ENCODE measurements around the gene PLXDC2.

Gene PLXDC2

GRCh38 chr10:20289070-20289828 lies 473.0 kb downstream of the PLXDC2 start:
- DNase-seq (ENCODE audit: low read depth, low spot score): no peak
- H3K27ac ChIP-seq: no peak overlapping the region

DNA sequence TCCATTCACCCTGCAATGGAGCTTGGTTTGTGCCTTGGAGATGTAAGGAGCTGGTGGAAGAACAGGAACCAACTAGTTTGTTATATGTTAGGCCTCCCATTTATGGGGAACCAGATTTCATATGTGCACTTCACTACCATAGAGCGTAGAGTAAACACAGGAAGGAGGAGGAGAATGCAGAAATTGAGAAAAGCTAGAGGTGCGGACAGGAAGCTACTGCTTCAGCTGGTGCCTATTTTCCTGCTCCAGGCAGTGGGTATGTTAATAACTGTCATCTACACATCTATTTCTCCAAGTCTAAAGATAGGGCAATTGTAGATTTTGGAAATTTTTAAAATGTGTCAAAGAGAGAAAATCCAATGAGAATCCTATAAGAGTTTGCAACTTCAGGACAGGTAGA lies 482.2 kb downstream of the PLXDC2 start:
- DNase-seq (ENCODE audit: low read depth, low spot score): no peak
- no peak overlapping the region for H3K27ac ChIP-seq

DNA sequence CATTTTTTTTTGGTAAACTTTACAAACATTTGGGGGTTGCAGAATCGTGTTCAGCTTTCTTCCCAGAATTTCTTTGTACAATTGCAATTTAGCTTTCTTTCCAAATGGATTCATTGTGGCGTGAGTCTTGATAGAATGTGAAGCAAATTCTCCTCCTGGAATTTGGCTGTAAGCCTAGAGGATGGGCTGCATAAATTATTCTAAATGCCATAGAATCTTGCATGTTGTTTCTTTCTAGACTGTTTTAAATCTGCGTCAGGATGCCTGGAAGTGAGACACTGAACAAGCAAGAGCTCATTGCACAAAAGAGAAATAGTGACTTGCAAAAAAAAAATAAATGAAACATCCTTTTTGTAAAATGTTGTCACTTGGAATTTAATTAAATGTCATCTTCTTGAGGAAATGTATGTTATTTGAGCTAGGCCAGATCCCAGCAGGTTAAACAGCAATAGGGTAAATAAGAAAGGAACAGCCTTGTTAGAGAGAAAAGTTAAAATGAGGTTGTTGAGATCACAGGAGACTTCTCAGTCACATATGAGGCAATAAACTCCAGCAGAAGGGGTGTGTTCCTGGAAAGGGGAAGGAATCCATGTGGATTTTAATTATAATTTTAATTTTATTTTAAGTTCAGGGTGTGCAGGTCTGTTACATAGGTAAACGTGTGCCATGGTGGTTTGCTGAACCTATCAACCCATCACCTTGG lies 483.0 kb downstream of the PLXDC2 start:
- no peak overlapping the region for H3K27ac ChIP-seq
- no peak for DNase-seq (ENCODE audit: low read depth, low spot score)

- no peak for DNase-seq (ENCODE audit: low read depth, low spot score)
- no peak overlapping the region for H3K27ac ChIP-seq
These were observed 484.5 kb downstream of the PLXDC2 start for GRCh38 chr10:20300735-20301134.

DNA sequence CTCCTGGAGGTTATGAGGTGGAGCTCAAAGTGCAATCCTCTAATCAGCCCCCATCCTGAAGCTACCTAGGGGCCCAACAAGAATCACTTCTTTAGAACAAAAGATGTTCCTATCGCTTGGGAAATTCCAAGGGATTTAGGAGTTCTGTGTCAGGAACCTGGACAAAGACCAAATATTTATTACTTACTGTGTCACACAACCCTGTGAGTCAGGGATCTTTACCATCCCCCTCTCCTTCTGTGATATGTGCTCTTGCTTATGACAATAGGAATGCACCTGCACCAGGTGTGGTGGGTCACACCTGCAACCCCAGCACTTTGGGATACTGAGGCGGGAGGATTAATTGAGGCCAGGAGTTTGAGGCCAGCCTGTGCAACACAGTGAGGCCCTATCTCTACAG lies 485.8 kb downstream of the PLXDC2 start:
- H3K27ac ChIP-seq: no peak overlapping the region
- no peak for DNase-seq (ENCODE audit: low read depth, low spot score)

DNA sequence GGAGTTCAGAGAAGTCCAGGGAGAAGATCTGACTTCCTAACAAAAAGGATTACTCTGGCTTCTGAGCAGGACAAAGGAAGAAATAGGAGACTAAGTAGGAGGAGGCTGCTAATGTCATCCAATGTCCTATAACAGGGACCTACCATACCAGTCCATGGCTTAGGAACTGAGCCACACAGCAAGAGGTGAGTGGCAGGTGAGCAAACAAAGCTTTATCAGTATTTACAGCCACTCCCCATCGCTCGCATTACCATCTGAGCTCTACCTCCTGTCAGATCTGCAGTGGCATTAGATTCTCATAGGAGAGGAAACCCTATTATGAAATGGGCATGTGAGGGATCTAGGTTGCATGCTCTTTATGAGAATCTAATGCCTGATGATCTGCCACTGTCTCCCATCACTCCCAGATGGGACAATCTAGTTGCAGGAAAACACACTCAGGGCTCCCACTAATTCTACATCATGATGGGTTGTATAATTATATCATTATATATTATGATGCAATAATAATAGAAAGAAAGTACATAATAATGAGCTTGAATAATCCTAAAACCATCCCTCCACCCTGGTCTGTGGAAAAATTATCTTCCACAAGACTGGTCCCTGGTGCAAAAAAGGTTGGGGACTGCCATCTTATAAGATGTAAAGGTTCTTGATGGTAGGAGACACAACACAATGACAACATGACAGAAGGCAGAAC lies 487.4 kb downstream of the PLXDC2 start:
- DNase-seq (ENCODE audit: low read depth, low spot score): no peak

GRCh38 chr10:20313665-20314064 lies 497.4 kb downstream of the PLXDC2 start:
- H3K27ac ChIP-seq: no peak overlapping the region
- DNase-seq (ENCODE audit: low read depth, low spot score): no peak

More for the DNA sequence above, 487.4 kb downstream of the PLXDC2 start:
- no peak overlapping the region for H3K27ac ChIP-seq

DNA sequence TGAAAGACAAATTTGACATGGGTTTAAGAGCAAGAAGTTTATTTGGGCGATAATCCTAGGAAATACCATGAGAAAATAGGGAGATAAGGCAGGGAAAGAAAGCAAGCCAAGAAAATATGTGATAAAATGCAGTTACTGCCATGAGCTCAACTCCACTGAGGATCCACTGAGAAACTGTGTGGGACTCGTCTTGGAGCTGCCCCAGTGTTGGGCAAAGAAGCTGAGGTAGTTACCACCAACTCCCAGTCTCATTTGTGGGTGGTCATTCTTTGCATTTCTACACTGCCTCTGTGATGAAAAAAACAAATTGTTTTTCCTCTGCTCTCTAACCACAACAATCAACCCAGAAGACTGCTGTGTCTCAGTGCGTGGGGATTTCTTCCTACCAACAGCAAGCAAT lies 498.2 kb downstream of the PLXDC2 start:
- H3K27ac ChIP-seq: no peak overlapping the region
- no peak for DNase-seq (ENCODE audit: low read depth, low spot score)

- no peak overlapping the region for H3K27ac ChIP-seq
- no peak for DNase-seq (ENCODE audit: low read depth, low spot score)
These were observed 511.7 kb downstream of the PLXDC2 start for GRCh38 chr10:20327954-20328353.

- H3K27ac ChIP-seq: no peak overlapping the region
- DNase-seq (ENCODE audit: low read depth, low spot score): no peak
These were observed 514.0 kb downstream of the PLXDC2 start for GRCh38 chr10:20330246-20330645.

GRCh38 chr10:20334559-20334958 lies 518.3 kb downstream of the PLXDC2 start:
- no peak overlapping the region for H3K27ac ChIP-seq
- no peak for DNase-seq (ENCODE audit: low read depth, low spot score)

Data from epithelial cell of prostate (primary cell).